GM18511 (cell line): ENCODE results near the gene ZNRD2.
A peak's percentile ranks its signal among the peaks of the same experiment; 100 is the strongest.

Experiments
- ATAC-seq: cut with Tn5 transposase; IDR thresholded peaks from one replicate; pipeline ENCODE4 v1.9.1; 2021; ENCODE audit warnings: mild to moderate bottlenecking, moderate library complexity; ENCODE audit not compliant: unreplicated experiment

The ZNRD2 gene

GRCh38 chr11:65607614-65608426, 37.5 kb downstream of the ZNRD2 start:
- no peak for ATAC-seq

GRCh38 chr11:65609229-65609628, 39.0 kb downstream of the ZNRD2 start:
- ATAC-seq: no peak

- ATAC-seq: no peak
Observed at GRCh38 chr11:65609665-65610064, 39.4 kb downstream of the ZNRD2 start.

GRCh38 chr11:65610404-65610803, 40.1 kb downstream of the ZNRD2 start:
- ATAC-seq: no peak

GRCh38 chr11:65611028-65611757, 40.9 kb downstream of the ZNRD2 start:
- ATAC-seq: no peak

- no peak for ATAC-seq
Observed at GRCh38 chr11:65611758-65612603, 41.7 kb downstream of the ZNRD2 start.

GRCh38 chr11:65612691-65613090, 42.4 kb downstream of the ZNRD2 start:
- ATAC-seq: no peak

GRCh38 chr11:65613091-65613928, 43.0 kb downstream of the ZNRD2 start:
- ATAC-seq: no peak

GRCh38 chr11:65615229-65615949, 45.1 kb downstream of the ZNRD2 start, which contains the start of gene PCNX3:
TSS of gene PCNX3 (plus strand) at chr11:65615776. CDS start at chr11:65616312, 536 bp downstream.
- peak; percentile 78 for ATAC-seq

GRCh38 chr11:65615950-65616574, 45.8 kb downstream of the ZNRD2 start:
- ATAC-seq: peak; percentile 10

GRCh38 chr11:65616575-65617001, 46.3 kb downstream of the ZNRD2 start:
- no peak for ATAC-seq

- ATAC-seq: no peak
Observed at GRCh38 chr11:65617136-65617850, 47.0 kb downstream of the ZNRD2 start.

GRCh38 chr11:65617990-65618751, 47.9 kb downstream of the ZNRD2 start:
- ATAC-seq: no peak

- ATAC-seq: no peak
Observed at GRCh38 chr11:65618763-65619162, 48.5 kb downstream of the ZNRD2 start.

GRCh38 chr11:65619281-65619928, 49.1 kb downstream of the ZNRD2 start:
- no peak for ATAC-seq

- ATAC-seq: no peak
Observed at GRCh38 chr11:65620666-65621065, 50.4 kb downstream of the ZNRD2 start.

- ATAC-seq: no peak
Observed at GRCh38 chr11:65621460-65621859, 51.2 kb downstream of the ZNRD2 start.
